NCI-H524 treated with DMSO at 0.1 percent for 48 hours (cell line): Measurements from ENCODE around the gene EIF1AD.

Experiments
- DNase-seq: peaks from one replicate; lab custom pipeline; 2025; lab: John Stamatoyannopoulos, UW

The EIF1AD gene

DNA sequence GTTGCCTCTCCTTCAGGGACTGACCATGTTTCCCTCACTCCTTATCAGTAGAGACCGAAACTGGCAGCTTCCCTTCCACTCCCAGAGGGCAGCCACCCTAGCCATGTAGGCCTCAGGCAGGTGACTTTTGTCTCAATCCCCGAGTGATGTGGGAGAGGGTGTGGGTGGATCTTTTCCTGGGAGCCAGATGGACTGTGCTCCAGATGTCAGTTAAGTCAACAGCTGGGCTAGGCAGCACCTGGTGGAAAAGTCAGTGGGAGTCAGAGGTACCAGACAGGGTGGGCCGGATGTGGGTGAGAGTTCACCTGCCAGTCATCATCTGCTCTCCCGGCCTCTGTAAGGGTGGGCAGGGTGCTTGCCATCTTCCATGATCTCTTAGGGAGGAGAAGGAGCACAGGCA lies 2.2 kb upstream of the EIF1AD start:
- no peak for DNase-seq

DNA sequence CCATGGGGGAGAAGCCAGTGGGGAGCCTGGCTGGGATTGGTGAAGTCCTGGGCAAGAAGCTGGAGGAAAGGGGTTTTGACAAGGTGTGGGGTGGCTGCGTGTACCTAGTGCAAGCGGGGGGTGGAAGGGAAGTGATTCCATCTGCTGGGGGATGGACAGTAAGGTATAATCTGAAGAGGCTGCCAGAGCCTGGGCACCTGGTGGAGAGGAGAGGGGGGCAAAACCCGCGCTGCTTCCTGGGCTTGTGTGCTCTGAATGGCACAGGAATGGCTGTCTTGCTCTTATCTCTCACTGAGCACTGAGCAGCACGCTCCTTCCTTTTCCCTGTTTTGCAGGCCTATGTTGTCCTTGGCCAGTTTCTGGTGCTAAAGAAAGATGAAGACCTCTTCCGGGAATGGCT lies 1.3 kb upstream of the EIF1AD start:
- DNase-seq, result no peak

DNA sequence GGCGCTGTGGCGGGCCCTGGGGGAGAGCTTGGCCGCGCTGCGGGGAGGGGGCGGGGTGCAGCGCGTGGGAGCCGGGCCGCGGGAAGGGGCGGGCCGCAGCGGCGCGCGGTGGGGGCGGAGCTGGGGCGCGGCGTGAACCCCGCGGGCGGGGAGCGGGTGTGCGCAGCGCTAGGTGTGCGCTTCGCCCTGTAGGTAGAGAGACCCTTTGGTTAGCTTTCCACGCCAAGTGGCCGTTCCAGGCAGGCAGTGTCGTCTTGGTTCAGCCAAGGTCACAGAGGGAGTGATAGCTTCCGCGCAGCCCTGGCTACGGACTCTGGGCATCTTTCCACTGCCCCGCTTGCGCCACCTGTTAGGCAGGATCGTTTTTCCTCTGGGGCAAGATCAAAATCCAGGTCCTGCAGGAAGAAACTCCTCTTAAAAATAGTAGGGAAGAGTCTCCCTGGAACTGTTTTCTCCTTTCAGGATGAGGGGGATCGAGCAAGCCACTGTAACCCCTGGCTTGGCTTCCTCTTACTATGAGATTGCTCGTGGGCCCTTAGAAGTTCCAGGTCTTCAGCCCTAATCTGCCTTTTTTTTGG lies 780 bp upstream of the EIF1AD start:
- no peak for DNase-seq

GRCh38 chr11:65997286-65997685 lies 4.7 kb downstream of the EIF1AD start:
- no peak for DNase-seq

DNA sequence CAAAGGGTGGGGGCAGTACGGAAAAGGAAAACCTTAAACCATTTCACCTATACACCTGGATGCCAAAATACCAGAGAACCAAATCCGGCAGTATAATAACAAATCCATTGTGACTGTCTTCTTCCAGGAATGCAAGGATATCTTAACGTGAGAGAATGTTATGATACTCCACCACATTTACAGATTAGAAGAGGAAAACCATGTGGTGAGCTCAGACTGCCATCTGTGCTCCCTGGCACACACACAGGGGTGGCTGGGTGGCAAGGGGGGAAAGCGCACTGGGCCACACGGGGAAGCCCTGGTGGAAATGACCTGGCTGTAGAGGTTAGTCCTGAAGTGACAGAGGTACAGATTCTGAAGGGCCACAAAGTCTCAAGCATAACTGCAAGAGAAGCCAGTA lies 9.9 kb downstream of the EIF1AD start:
- peak; percentile 9 for DNase-seq

GRCh38 chr11:65988791-65989592 lies 13.0 kb downstream of the EIF1AD start:
- peak; percentile 55 for DNase-seq

- no peak for DNase-seq
These were observed 14.6 kb downstream of the EIF1AD start for GRCh38 chr11:65987336-65987735.

DNA sequence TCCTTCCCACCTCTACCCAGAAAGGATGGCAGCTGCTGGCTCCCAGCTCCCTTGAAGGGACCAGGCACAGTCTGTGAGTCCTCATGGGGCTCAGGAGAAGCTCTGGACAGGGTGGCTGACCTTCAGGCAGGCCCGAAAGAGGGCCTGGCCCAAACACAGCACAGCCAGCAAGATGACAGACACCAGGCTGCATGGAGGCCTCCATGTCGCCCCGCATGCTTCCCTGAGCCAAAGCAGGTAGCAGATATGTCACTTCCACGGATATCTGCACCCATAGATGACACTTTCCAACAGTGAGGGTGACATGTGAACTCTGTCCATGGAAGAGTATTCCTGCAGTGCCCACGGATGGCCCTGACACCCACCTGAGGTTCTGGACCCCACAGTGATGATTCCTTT lies 18.4 kb downstream of the EIF1AD start:
- DNase-seq, result no peak

DNA sequence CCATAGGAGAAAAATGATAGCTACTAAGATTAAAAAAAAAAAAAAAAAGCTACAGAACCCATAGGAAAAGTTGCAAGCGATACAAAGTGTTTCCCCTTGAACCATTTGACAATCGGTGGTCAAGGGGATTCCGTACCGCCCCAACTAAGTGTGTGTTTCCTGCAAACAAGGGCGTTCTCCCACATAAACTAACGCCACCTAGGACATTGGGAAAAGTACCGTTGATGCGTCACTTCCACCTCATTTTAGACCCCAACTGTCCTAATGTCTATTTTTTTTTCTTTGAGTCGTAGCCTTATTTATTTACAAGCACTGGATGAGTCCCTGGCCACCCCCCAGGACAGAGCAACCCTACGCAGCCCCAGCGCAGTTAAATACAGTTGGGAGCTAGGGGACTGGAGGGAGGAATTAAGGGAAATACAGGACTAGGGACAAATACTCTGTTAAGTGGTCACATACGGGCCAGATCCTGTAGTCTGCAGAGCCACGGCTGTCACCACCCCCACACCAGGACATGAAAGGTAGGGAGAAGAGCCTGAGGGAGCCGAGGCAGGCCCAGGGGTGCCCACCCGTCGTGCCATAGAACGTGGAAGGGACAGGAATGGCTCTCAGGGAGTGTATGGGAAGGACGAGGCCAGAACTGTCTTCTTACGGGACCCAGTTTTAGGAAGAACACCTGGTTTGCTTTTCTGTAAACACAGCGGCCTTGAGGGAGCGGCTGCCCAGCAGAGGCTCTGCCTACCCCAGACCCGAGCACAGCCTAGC lies 19.0 kb downstream of the EIF1AD start:
- DNase-seq, result no peak

GRCh38 chr11:65981972-65982823 lies 19.8 kb downstream of the EIF1AD start:
- no peak for DNase-seq

DNA sequence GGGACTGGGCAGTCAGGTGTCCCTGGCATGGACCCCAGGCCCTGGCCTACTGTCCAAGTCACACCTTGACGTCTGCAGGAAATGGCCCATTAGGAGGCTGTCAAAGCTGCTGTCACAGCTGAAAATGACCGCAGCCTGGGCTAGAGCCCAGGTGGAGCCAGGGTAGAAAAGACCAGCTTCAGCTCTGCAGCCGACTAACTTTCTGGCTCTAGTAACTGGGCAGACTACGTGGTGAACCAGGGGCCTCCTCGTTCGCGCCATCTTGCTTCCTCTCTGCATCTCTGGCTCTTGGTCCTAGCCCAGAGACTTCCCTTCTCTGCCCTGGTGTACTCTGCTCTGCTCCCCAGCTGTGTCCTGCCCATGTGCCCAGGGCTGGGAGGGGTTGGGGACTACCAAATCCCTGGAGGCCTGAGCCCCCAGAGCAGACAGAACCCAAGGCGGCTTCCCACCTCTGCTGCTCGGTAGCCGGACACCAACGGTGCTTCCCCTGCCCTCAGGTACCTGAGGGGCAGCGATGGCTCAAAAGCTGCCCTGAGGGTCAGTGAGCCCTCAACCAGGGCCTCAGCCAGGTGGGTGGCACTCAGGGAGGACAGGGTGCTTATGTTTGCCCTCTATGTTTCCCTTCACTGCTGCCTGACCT lies 20.7 kb downstream of the EIF1AD start:
- no peak for DNase-seq

GRCh38 chr11:65979261-65979759 lies 22.6 kb downstream of the EIF1AD start:
- no peak for DNase-seq

GRCh38 chr11:65978391-65979238 lies 23.3 kb downstream of the EIF1AD start:
- DNase-seq, result no peak

DNA sequence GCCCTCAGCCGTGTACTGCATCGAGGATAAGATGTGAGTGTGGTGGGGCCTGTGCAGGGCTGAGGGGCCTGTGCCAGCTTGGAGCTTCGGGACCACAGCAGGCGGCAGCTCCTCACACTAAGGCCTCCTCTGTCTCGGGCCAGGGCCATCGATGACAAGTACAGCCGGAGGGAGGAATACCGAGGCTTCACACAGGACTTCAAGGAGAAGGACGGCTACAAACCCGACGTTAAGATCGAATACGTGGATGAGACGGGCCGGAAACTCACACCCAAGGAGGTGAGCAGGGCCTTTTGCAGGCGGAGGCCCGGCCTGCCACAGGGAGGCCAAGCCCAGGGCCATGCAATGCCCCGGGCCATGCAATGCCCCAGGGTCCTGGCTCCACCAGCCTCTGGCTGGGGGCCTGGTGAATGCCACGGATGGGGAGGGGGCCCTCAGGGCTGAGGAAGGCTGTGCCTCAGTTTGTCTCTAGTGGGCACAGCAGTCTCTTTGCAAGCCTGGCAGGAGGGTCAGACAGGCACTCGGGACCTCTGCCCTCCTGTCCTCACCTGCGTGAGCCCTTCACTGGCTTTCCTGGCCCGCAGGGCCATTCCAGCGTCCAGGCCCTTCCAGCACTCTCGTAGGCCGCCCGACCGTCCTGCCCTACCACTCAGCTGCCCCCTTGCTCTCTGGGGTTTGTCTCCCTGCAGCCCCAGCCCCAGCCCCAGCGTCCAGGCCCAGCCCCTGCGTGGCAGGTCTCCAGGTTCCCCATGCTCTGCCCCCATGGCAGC lies 24.2 kb downstream of the EIF1AD start:
- DNase-seq, result no peak

- no peak for DNase-seq
These were observed 25.5 kb downstream of the EIF1AD start for GRCh38 chr11:65976216-65977176.

- no peak for DNase-seq
These were observed 26.2 kb downstream of the EIF1AD start for GRCh38 chr11:65975771-65976170.

- no peak for DNase-seq
These were observed 28.4 kb downstream of the EIF1AD start for GRCh38 chr11:65973439-65974110.

GRCh38 chr11:65972116-65972515 lies 29.8 kb downstream of the EIF1AD start:
- DNase-seq, result no peak
